Middle frontal gyrus (tissue), 1 donor: ENCODE measurements around the gene DOC2B.
A peak's percentile ranks its signal among the peaks of the same experiment; 100 is the strongest.

Experiments
- DNase-seq: peaks from one replicate; pipeline ENCODE4 v3.0.0-alpha.2; 2015; ENCODE audit warnings: low spot score; ENCODE audit errors: extremely low spot score

The DOC2B gene

DNA sequence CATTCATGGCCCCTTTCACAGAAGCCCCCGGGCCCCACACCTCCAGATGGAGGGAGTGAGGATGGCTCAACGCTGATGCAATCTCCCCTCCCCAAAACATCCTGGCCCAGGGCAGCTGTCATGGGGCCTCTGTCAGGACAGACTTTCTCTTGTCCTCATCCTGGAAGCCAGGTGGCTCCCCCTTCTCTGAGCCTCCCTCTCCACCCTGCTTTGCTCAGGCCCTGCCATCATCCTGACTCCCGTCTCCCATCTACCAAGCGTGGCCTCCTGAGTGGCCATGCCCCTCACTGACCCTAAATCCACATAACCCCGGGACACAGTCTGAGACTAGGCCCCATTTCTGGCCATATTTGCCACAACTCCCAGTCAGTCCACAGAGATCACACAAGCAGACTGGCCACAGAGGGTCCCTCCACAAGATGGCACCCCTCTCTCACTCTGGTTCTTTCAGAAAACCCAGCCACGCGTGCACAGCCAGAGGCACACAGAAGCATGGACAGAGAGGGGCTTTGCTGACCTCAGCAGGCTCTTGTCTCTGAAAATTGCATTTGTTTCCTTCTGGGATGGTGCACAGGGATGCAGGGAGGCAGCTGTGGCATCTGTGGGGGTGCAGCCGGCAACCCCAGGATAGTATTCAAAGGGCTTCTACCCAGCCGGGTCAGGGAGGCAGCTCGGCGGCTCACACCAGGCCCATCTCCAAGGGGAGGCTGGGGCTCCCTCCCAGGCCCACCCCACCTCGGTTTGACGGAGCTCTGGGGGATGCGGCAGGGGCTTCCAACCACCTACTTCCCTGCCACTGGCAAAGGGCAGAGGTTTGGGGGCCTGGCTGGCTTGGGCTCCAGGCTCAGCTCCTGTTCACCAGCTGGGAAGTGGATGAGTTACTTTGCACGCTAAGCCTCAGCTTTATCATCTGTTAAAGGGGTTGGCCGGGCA is 16.9 kb downstream of the DOC2B start:
- peak; percentile 23 for DNase-seq

DNA sequence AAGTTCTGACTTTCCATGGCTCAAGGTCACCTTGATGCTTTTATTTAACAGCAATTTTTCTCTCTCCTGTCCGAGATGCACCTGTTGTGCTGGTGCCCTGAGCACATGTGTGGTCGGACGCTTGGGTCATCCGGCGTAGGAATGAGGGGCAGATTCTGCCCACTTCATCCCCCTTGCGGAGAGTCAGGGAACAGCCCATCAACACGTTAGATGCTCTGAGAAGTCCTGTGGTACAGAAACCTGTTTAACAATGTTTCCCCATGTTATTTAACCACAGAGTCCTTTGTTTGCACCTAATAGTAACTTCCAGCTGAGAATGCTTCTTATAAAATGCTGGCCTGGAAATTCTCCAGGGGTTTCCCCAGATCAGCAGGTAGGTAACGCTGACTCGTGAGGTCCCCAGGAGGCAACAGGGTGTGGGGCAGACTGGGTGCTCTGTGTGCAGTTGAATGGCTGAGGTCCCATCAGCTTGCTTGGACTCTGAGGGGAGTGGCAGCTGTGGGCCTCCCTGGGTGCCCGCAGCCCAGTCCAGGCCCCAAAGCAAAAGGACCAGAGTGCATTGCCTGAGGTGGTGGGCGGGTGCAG is 17.8 kb downstream of the DOC2B start:
- no peak for DNase-seq

DNA sequence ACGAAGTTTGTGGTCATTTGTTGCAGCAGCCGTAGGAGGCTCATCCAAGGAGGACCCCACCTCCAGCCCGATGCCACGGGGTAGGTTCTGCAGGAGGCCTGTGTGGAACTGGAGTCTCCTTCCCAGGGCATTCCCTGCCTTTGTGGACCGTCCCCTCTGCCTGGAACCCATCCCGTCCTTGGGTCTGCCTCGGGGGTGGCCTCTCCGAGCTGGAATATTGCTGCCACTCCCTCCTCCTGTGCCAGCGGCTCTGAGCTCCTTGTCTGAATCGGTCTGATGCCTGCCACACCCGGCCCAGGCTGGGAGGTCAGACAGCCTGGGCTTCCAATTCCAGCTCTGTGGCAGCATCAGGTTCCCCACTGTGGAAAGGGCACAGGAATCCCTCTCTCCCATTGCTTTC is 18.8 kb downstream of the DOC2B start:
- DNase-seq, result no peak

DNA sequence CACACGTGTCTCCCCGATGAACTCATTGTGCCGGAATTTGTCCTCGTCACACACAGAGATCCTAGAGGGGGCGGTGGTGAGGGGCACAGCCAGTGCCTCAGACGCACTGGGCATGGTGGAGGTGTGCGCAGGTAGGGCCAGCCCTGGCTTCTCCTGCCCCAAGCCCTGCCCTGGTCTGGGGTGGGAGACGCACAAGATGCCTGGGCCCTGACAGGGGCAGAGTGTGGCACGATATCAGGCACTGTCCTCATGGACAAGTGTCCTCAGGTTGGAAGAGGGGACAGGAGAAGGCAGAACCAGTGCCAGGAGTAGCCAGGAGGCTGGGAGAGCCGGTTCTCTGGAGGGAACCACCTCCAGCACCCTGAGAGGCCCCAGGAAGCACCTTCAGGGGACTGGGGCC is 20.0 kb downstream of the DOC2B start:
- DNase-seq, result no peak

DNA sequence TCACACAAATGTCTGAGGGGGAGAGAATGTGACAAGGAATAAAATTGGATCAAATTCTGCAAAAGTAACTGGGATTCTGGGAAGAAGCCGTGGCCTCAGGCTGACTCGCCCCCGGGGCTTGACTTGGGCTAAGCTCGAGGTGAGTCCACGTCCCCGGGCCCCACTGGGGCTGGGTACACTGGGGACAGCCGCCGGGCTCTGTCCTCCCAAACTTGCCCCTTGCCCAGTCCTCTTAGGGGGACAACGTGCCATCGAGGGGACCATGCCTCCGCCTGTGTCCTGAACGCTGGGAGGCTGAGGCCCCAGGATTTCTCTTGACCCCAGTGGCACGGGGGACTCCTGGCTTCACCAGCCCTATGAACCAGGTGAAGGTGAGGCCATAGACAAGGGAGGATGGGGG is 21.1 kb downstream of the DOC2B start:
- no peak for DNase-seq

DNA sequence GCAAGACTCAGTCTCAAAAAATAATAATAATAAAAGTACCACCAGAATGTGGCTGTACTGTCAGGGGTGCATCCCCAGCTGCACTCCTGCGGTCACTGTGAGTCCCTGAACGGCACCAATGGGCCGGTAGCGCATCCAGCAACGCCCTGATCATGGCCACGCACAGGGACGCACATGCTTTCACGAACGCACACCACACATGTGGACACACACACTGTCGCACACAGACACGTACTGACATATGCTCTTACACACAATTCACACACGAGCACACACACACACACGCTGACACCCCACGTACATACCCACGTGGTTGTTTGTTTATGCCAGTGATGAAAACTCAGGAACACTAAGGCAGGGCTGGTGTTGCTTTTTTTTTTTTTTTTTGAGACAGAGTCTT is 21.8 kb downstream of the DOC2B start:
- DNase-seq, result no peak

DNA sequence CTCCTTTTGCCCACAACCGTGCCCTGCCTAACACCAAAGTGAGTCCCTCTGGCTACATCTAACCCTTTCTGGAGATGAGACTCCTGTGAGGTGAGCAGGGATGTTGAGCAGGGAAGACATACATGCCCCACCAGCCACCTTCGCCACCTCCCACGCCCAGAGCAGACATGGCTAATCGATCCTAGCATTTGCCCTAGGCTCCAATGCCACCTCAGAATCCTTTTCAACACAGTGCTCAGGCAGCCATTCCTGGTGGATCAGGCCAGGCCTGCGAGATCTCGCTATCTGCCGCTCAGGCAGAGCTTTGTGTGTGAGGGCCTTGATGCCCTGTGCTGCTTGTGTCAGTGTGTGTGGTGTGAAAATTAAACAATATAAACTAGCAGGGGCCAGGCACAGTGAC is 23.1 kb downstream of the DOC2B start:
- no peak for DNase-seq

DNA sequence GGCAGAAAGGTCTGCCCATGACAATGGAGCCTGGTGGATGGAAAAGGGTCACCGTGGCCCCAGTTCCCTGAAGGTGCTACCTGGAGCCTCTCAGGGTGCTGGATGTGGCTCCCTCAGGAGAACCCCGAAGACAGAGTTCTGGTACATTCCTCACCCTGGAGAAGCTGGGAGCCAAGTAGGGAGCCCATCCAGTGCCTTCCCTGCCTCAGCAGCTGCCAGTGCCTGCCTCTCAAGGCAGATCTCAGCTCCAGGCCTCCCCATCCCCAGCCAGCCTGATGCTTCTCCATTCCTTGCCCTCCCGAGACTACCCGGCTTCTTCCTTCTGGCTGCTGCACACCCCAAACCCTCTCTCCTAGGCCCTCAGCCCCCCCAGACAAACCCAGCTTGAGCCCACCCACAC is 23.5 kb downstream of the DOC2B start:
- no peak for DNase-seq

DNA sequence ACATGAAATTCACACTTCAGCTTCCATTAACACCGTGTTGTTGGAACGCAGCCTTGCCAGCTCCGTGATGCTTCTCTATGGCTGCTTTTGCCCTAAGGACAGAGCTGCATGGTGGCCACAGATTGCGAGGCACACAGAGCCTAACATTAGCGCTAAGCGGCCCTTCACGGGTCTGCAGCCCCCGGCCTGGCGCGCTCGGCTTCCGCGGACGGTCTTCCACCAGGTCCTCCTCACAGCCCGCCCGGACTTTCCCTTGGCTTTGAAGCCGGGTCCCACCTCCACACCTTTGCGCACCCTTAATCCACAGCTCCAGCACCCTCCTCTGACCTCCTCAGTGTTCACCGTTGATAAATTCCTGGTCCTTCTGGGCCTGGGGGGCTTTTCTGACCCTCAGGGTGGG is 24.5 kb downstream of the DOC2B start:
- DNase-seq, result no peak

DNA sequence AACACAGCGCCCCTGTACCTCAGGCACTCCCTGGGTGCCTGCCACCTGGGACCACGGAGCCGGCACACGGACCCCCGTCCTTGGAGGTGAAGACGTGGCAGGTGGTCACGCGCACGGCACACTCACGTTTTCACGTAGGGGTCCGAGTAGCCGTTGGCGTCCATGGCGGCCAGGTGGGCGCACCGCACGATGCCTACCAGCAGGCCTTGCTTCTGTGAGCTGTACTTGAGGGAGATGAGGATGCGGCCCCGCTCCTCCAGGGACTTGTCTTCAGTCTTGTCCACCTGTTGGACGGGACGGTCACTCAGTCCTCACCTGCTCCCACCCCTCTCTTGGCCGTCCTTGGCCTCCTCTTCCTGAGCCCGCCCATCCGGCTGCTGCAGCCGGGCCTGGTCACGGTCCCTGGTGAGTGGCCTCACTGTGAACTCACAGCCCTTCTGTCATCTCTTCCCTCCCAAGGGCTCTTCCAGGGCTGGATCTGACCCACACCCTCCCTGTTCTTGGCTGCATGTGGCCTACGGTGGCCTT is 25.3 kb downstream of the DOC2B start:
- DNase-seq, result no peak

DNA sequence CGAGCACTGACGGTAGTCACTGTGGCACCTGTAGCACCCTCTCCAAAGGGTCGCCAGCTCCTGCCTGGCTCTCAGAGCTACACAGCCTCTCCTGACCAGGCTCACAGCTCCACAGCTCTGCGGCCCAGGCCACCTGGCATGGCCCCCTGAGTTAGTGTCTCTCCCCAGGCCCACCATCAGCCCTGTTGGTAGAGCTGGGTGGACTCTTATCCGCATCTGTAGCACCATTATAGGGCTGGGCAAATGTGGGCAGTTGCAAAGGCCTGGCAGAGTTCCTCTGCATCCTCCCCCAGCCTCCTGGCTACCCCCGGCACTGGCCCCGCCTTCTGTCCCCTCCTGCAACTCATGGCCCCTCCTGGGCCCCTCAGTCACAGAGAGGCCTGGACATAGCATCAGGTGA is 25.9 kb downstream of the DOC2B start:
- no peak for DNase-seq

DNA sequence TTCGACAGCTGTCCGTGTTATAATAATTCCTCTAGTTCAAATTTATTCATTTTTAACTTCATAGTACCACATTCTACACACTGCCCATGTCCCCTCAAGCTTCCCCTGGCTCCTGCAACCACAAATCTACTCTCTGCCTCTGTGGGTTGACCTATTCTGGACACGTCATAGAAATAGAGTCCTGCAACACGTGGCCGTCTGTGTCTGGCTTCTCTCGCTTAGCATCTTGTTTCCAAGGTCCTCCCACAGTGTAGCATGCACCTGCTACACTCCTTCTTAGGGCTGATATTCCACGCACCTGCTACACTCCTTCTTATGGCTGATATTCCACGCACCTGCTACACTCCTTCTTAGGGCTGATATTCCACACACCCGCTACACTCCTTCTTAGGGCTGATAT is 27.6 kb downstream of the DOC2B start:
- no peak for DNase-seq

DNA sequence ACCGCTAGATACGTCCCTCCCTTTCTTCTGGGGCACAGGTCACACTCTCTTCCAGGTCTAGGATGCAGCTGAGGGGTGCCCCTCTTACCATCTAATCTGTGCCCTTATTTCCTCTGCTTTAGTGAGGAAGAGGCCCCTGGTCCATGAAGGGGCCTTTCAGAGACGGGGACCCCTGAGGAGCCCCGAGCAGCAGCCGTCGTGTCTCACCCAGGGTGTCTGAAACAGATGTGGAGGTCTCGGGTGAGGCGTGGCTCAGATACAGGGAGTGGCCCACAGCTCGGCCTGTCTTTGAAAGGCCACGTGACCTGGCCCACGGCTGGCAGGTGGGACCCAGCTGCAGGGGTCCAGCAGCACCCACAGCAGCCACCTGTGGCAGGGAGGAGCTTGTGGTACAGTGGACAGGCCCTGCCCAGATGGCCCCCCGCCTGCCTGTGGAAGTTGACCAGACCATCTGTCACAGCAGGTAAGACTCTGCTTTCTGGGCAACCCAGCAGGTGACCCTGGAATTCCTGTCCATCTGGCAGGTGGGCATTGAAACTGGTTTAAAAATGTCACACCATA is 28.5 kb downstream of the DOC2B start:
- no peak for DNase-seq

DNA sequence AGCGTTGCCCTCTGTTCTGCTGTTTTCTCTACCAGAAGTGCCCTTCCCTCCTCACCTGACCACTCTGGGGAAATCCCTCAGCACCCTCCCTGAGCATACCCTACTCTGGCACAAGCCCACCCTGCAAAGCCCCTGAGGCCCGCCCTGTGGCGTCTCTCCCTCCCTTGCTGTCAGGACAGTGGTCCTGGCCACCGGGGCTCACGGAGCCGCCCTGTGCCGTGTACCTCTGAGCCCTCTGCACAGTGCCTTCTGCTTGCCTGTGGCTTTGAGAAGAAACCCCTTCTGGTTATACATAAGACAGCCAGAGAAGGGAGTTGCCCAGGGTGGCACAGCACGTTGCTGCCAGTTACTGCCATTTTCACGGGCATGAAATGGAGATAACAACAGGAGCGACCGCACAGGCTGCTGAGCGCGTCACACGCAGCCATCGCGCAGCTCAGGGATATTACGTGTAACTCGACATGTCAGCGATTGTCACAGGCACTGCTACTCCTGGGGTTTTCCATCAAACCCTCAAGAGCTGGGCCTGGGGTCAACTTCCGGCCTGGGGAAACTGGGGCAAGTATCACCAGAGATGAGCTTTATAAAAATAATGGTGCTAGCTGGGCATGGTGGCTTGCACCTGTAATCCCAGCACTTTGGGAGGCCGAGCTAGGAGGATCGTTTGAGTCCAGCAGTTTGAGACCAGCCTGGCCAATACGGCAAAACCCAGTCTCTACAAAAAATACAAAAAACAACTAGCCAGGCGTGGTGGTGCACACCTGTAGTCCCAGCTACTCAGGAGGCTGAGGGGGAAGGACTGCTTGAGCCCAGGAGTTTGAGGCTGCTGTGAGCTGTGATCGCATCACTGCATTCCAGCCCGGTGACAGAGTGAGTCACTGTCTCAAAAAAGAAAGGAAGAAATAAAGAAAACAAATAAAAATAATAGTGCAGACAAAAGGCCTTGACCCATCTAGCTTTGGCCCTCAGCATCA is 29.3 kb downstream of the DOC2B start:
- no peak for DNase-seq

DNA sequence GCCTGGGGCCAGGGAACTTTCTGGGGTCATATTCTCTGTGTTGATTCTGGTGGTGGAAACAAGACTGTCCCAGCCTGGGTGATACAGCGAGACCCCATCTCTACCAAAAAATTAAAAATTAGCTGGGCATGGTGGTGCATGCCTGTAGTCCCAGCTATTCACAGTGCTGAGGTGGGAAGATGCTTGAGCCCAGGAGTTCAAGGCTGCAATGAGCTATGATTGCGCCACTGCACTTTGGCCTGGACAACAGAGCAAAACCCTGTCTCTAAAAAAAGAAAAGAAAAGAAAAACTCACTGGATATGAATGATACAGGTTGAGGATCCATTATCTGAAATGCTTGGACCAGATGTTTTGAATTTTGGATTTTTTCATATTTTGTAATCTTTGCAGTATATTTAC is 30.4 kb downstream of the DOC2B start:
- no peak for DNase-seq

DNA sequence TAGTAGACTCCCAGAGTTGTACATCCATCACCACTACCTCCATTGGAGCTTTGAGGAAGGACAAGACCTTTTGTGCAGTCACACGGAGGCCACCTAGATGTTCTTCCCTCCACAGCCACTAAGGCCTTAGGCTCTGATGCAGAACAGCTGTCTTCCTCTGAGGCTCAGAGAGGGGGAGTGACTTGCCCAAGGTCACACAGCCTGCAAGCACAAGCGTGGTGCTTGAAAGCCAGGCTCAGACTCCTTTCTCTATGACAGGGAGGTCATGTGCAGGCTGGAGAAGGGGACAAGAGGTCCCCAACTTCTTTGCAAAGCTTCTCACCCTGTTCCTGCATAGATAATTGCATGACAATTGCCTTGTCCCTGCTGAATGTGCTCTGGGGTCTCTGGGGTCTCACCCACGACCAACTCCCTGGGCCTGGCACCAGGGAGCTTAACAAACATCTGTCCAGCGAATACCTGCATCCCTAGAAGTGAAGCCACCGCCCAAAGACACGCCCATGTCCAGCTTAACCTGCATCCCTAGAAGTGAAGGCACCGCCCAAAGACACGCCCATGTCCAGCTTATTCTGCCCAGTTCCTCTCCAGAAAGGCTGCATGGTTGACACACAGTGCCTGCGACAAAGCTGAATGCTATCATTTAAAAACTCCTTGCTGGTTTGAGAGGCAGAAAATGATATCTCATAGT is 31.4 kb downstream of the DOC2B start:
- DNase-seq, result no peak

DNA sequence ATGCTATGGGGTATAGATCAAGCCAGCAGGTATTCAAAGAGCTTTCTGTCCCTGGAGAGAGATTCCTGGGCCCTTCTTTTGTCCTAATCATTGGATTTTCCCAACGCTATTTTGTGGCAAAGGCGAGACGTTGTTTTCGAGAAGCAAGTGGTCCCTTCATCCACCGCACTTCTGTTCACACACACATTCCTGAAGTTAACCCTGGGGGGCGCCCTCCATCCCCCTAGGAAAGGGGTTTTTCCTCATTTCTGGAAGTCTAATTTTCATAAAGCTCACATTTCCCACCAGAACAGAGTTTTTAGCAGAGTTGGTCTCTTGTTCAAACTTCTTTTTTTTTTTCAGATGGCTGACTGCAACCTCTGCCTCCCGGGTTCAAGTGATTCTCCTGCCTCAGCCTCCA is 32.2 kb downstream of the DOC2B start:
- no peak for DNase-seq

DNA sequence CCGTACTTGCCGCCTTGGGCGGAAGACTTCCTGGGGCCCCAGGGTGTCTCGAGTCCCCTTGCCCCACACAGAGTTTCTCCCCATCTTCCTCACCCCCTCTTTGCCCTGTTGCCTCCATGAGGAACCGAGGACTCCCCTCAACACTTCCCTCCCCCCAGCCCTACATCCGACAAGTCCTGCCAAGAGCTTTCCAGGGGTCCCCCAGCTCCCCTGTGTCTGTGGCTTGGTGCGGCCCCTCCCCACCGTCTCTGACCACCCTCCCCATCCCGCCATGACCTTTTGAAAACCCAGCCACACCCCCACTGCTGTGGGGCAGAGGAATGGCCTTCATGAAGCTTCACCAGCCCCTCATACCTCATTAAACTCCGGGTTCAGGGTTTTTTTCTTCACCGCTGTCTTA is 32.7 kb downstream of the DOC2B start:
- DNase-seq, result no peak

DNA sequence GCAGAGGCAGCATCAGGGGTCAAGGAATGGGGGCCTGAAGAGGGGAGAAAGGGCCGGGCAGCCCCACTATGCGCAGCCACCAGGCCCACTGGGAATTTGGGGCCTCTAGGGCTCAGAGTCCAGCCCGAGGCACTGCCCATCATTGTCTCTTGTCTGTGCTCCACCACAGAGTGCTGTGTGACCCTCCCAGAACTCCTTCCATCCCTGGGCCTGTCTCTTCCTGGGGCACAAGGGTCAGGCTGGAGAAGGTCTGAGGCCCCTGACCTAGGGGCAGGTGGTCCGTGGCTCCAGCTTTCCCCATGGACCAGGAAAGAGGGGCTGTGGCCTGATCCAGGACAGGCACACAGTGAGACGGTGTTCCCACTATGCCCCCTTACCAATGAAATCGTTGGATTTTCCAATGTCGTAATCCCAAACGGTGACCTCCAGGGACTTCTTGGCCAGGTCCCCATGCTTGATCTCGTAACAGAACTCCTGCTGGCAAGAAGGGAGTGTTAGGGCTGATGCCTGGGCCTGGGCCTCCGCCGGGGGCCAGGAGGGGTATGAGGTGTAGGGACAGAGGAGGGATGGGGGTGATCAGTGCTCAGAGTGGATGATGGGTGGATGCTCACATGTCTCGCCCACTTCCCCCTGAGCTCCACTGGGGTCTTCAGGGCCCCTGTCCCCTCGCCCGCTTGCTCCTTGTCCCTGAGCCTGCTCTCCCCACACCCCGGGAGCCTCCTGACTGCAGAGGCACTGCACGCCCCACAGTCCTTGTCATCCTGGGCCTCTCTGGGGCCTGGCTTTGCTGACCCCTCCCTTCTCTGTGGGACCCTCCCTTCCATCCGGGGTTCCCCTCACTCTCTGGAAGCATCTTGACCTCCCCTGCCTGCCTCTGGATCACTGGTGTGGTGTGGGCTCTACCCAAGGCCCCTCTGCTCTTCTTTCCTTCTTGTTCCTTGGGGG is 33.4 kb downstream of the DOC2B start:
- no peak for DNase-seq
